ENCODE measurements around the gene ITIH3.

- no peak for TF ChIP-seq EP300 (IDR thresholded peaks at IDR 0.05; ENCODE audit: low read depth)
- TF ChIP-seq CTCF (IDR thresholded peaks at IDR 0.05): no peak
Measured at GRCh38 chr3:52811452-52812011, 16.9 kb downstream of the ITIH3 start.

Data from transverse colon (tissue), 3 donors.